Loucy (cell line): Measurements from ENCODE around the gene SVOPL.

Experiments
- H2AFZ ChIP-seq: fragments of 200-600 bp; sonication (generic); 2 replicates; pipeline ENCODE4 v1.6.0; 2016; ENCODE audit warnings: antibody characterized with exemption, mild to moderate bottlenecking, low read length, moderate library complexity
- H3F3A ChIP-seq: fragments of 200-600 bp; 2 replicates; pipeline ENCODE4 v1.6.0; 2016; ENCODE audit warnings: antibody characterized with exemption, low read depth, mild to moderate bottlenecking
- H3K27me3 ChIP-seq: fragments of 200-600 bp; sonication (generic); 2 replicates; pipeline ENCODE4 v1.6.1; 2014; ENCODE audit warnings: low read length, mild to moderate bottlenecking; ENCODE audit not compliant: insufficient read depth, poor library complexity, severe bottlenecking
- H3K36me3 ChIP-seq: fragments of 200-600 bp; sonication (generic); 2 replicates; pipeline ENCODE4 v1.6.1; 2016; ENCODE audit warnings: low read length; ENCODE audit not compliant: insufficient read depth
- H3K4me1 ChIP-seq: fragments of 200-600 bp; sonication (generic); 2 replicates; pipeline ENCODE4 v1.5.1; 2014; ENCODE audit warnings: low read length, mild to moderate bottlenecking; ENCODE audit not compliant: insufficient read depth, poor library complexity, severe bottlenecking
- H3K4me2 ChIP-seq: fragments of 200-600 bp; sonication (generic); 2 replicates; pipeline ENCODE4 v1.6.0; 2014; ENCODE audit warnings: antibody characterized with exemption, low read length, low read depth, mild to moderate bottlenecking; ENCODE audit not compliant: poor library complexity, severe bottlenecking
- H3K4me3 ChIP-seq: fragments of 200-600 bp; sonication (generic); 2 replicates; pipeline ENCODE4 v1.5.1; 2014; ENCODE audit warnings: low read length, mild to moderate bottlenecking, mixed read lengths; ENCODE audit not compliant: poor library complexity, severe bottlenecking
- H3K79me2 ChIP-seq: fragments of 200-600 bp; sonication (generic); 2 replicates; pipeline ENCODE4 v1.6.1; 2014; ENCODE audit warnings: low read length; ENCODE audit not compliant: insufficient read depth
- H3K9ac ChIP-seq: fragments of 200-600 bp; sonication (generic); 2 replicates; pipeline ENCODE4 v1.6.0; 2014; ENCODE audit warnings: mild to moderate bottlenecking, low read depth, low read length, moderate library complexity; ENCODE audit not compliant: poor library complexity, severe bottlenecking
- H3K9me2 ChIP-seq: fragments of 200-600 bp; sonication (generic); replicated peaks from 2 replicates; pipeline ENCODE4 v1.6.1; 2016; ENCODE audit warnings: low read depth, low read length, mixed read lengths
- H3K9me3 ChIP-seq: fragments of 200-600 bp; sonication (generic); 2 replicates; pipeline ENCODE4 v1.6.1; 2014; ENCODE audit warnings: mild to moderate bottlenecking, antibody characterized with exemption, low read length, low read depth; ENCODE audit not compliant: insufficient read depth
- H4K20me1 ChIP-seq: fragments of 200-600 bp; sonication (generic); 2 replicates; pipeline ENCODE4 v1.6.0; 2014; ENCODE audit warnings: antibody characterized with exemption, low read length, mild to moderate bottlenecking; ENCODE audit not compliant: insufficient read depth, poor library complexity, severe bottlenecking
- CTCF ChIP-seq: fragments of 200-600 bp; sonication (generic); conservative IDR thresholded peaks from 2 replicates; pipeline ENCODE4 v1.5.1; 2014; ENCODE audit warnings: mild to moderate bottlenecking, antibody characterized with exemption, low read length
- EZH2phosphoT487 ChIP-seq: fragments of 200-600 bp; IDR thresholded peaks from 2 replicates; pipeline ENCODE4 v1.6.1; 2018; ENCODE audit warnings: antibody characterized with exemption, mild to moderate bottlenecking, moderate library complexity, borderline replicate concordance

Gene SVOPL

GRCh38 chr7:138555684-138556083 lies 145.5 kb downstream of the SVOPL start:
- H3K4me1 ChIP-seq = no peaks in the 10 kb centered on the region
- H3K9me3 ChIP-seq = peaks cover 24% of the 10 kb centered on the region
- H3K4me2 ChIP-seq = no peak overlapping the region
- no peak overlapping the region for H2AFZ ChIP-seq
- no peak overlapping the region for H3K4me3 ChIP-seq
- no peak for TF ChIP-seq CTCF
- TF ChIP-seq EZH2phosphoT487 = no peak
- H3K9ac ChIP-seq = no peak overlapping the region
- no peaks in the 10 kb centered on the region for H3F3A ChIP-seq
- H3K36me3 ChIP-seq = peaks cover 97% of the 10 kb centered on the region
- H3K79me2 ChIP-seq = no peaks in the 10 kb centered on the region
- no peaks in the 10 kb centered on the region for H4K20me1 ChIP-seq
- no peaks in the 10 kb centered on the region for H3K27me3 ChIP-seq
- H3K9me2 ChIP-seq = no peaks in the 10 kb centered on the region

GRCh38 chr7:138554674-138555073 lies 146.5 kb downstream of the SVOPL start:
- no peak for TF ChIP-seq EZH2phosphoT487
- TF ChIP-seq CTCF = no peak
- Histone ChIP-seq H3K4me3 (no peak overlapping the region), H4K20me1 (no peaks in the 10 kb centered on the region), H3K4me1 (no peaks in the 10 kb centered on the region), H3K4me2 (no peak overlapping the region), H3K27me3 (no peaks in the 10 kb centered on the region), H2AFZ (no peak overlapping the region), H3K9me3 (peaks cover 24% of the 10 kb centered on the region), H3K9me2 (no peaks in the 10 kb centered on the region), H3F3A (no peaks in the 10 kb centered on the region), H3K36me3 (peaks cover 95% of the 10 kb centered on the region), H3K9ac (no peak overlapping the region), H3K79me2 (no peaks in the 10 kb centered on the region)

GRCh38 chr7:138553805-138554204 lies 147.4 kb downstream of the SVOPL start:
- Histone ChIP-seq H3K9me2 (no peaks in the 10 kb centered on the region), H3K79me2 (no peaks in the 10 kb centered on the region), H3K4me1 (no peaks in the 10 kb centered on the region), H3K27me3 (no peaks in the 10 kb centered on the region), H4K20me1 (no peaks in the 10 kb centered on the region), H3K4me3 (no peak overlapping the region), H3K9me3 (peaks cover 24% of the 10 kb centered on the region), H3K9ac (no peak overlapping the region), H3K4me2 (no peak overlapping the region), H3K36me3 (peaks cover 94% of the 10 kb centered on the region), H2AFZ (no peak overlapping the region), H3F3A (no peaks in the 10 kb centered on the region)
- TF ChIP-seq CTCF (no peak), EZH2phosphoT487 (no peak)
